Memory B cell (primary cell): ENCODE data around the gene TRIM8.
A peak's percentile ranks its signal among the peaks of the same experiment; 100 is the strongest.

Experiments used
- ATAC-seq: fragments of 150-1000 bp; cut with Tn5 transposase; 2 replicates; pipeline ENCODE4 v1.10.0; 2021; ENCODE audit warnings: low read depth, mild to moderate bottlenecking, moderate library complexity
- DNase-seq, 2 donors: peaks; one replicate each; pipeline ENCODE4 v3.0.0; 2022; ENCODE audit warnings: low spot score in 2 of 2
- H3K27ac Mint-ChIP-seq: one replicate; pipeline ENCODE4 v1.8.0; 2022; ENCODE audit warnings: mild to moderate bottlenecking, moderate library complexity, mixed read lengths
- H3K27me3 Mint-ChIP-seq: one replicate; pipeline ENCODE4 v1.8.0; 2022; ENCODE audit warnings: mixed read lengths
- H3K36me3 Mint-ChIP-seq: one replicate; pipeline ENCODE4 v1.8.0; 2022; ENCODE audit warnings: mild to moderate bottlenecking, mixed read lengths
- H3K4me1 Mint-ChIP-seq: one replicate; pipeline ENCODE4 v1.8.0; 2022; ENCODE audit warnings: mixed read lengths
- H3K4me3 Mint-ChIP-seq: one replicate; pipeline ENCODE4 v1.8.0; 2022; ENCODE audit warnings: mild to moderate bottlenecking, moderate library complexity, mixed read lengths
- H3K9me3 Mint-ChIP-seq: one replicate; pipeline ENCODE4 v1.8.0; 2022; ENCODE audit warnings: mixed read lengths

TRIM8 gene

GRCh38 chr10:102621443-102622325, 22.6 kb upstream of the TRIM8 start:
- ATAC-seq, result no peak
- H3K4me3 Mint-ChIP-seq, result no peak overlapping the region
- peaks cover 18% of the 10 kb centered on the region for H3K36me3 Mint-ChIP-seq
- no peaks in the 10 kb centered on the region for H3K27me3 Mint-ChIP-seq
- H3K4me1 Mint-ChIP-seq, result peaks cover 9% of the 10 kb centered on the region
- no peaks in the 10 kb centered on the region for H3K9me3 Mint-ChIP-seq
- DNase-seq, result no peak
- H3K27ac Mint-ChIP-seq, result no peak overlapping the region

- H3K4me1 Mint-ChIP-seq, result peaks cover 9% of the 10 kb centered on the region
- H3K27ac Mint-ChIP-seq, result no peak overlapping the region
- H3K4me3 Mint-ChIP-seq, result no peak overlapping the region
- no peak for ATAC-seq
- H3K27me3 Mint-ChIP-seq, result no peaks in the 10 kb centered on the region
- H3K9me3 Mint-ChIP-seq, result no peaks in the 10 kb centered on the region
- no peak for DNase-seq
- H3K36me3 Mint-ChIP-seq, result peaks cover 13% of the 10 kb centered on the region
These were observed 20.2 kb upstream of the TRIM8 start for GRCh38 chr10:102624094-102624493.

- Mint-ChIP-seq H3K9me3 (no peaks in the 10 kb centered on the region), H3K36me3 (peaks cover 9% of the 10 kb centered on the region), H3K27me3 (no peaks in the 10 kb centered on the region), H3K4me3 (no peak overlapping the region), H3K4me1 (peaks cover 9% of the 10 kb centered on the region), H3K27ac (peak overlapping the region; percentile 66)
- no peak for ATAC-seq
- no peak for DNase-seq
These were observed 19.3 kb upstream of the TRIM8 start for GRCh38 chr10:102624751-102625645.

GRCh38 chr10:102626026-102626685, 18.1 kb upstream of the TRIM8 start:
- DNase-seq (no peak), ATAC-seq (no peak)
- Mint-ChIP-seq H3K9me3 (no peaks in the 10 kb centered on the region), H3K4me1 (peaks cover 11% of the 10 kb centered on the region), H3K4me3 (no peak overlapping the region), H3K27me3 (no peaks in the 10 kb centered on the region), H3K36me3 (peaks cover 9% of the 10 kb centered on the region), H3K27ac (peak overlapping the region; percentile 58)

GRCh38 chr10:102627291-102627735, 17.0 kb upstream of the TRIM8 start:
- no peak for ATAC-seq
- no peaks in the 10 kb centered on the region for H3K9me3 Mint-ChIP-seq
- DNase-seq, result no peak
- no peak overlapping the region for H3K27ac Mint-ChIP-seq
- no peak overlapping the region for H3K4me3 Mint-ChIP-seq
- H3K36me3 Mint-ChIP-seq, result peaks cover 12% of the 10 kb centered on the region
- H3K27me3 Mint-ChIP-seq, result no peaks in the 10 kb centered on the region
- H3K4me1 Mint-ChIP-seq, result peaks cover 12% of the 10 kb centered on the region

- Mint-ChIP-seq H3K4me1 (peaks cover 16% of the 10 kb centered on the region), H3K27me3 (no peaks in the 10 kb centered on the region), H3K36me3 (peaks cover 12% of the 10 kb centered on the region), H3K4me3 (no peak overlapping the region), H3K27ac (no peak overlapping the region), H3K9me3 (no peaks in the 10 kb centered on the region)
- DNase-seq, result no peak
- no peak for ATAC-seq
These were observed 16.5 kb upstream of the TRIM8 start for GRCh38 chr10:102627736-102628293.

- H3K27me3 Mint-ChIP-seq, result no peaks in the 10 kb centered on the region
- H3K27ac Mint-ChIP-seq, result no peak overlapping the region
- peaks cover 12% of the 10 kb centered on the region for H3K36me3 Mint-ChIP-seq
- no peak for ATAC-seq
- no peak for DNase-seq
- H3K9me3 Mint-ChIP-seq, result no peaks in the 10 kb centered on the region
- H3K4me3 Mint-ChIP-seq, result no peak overlapping the region
- peaks cover 16% of the 10 kb centered on the region for H3K4me1 Mint-ChIP-seq
These were observed 15.8 kb upstream of the TRIM8 start for GRCh38 chr10:102628451-102628911.

- H3K36me3 Mint-ChIP-seq, result peaks cover 11% of the 10 kb centered on the region
- no peaks in the 10 kb centered on the region for H3K27me3 Mint-ChIP-seq
- no peak overlapping the region for H3K27ac Mint-ChIP-seq
- DNase-seq (no peak), ATAC-seq (no peak)
- H3K9me3 Mint-ChIP-seq, result no peaks in the 10 kb centered on the region
- H3K4me3 Mint-ChIP-seq, result no peak overlapping the region
- peaks cover 14% of the 10 kb centered on the region for H3K4me1 Mint-ChIP-seq
These were observed 14.3 kb upstream of the TRIM8 start for GRCh38 chr10:102629661-102630614.

GRCh38 chr10:102630663-102631062, 13.6 kb upstream of the TRIM8 start:
- ATAC-seq, result no peak
- H3K27me3 Mint-ChIP-seq, result no peaks in the 10 kb centered on the region
- peaks cover 15% of the 10 kb centered on the region for H3K4me1 Mint-ChIP-seq
- H3K9me3 Mint-ChIP-seq, result no peaks in the 10 kb centered on the region
- no peak overlapping the region for H3K4me3 Mint-ChIP-seq
- DNase-seq, result no peak
- H3K36me3 Mint-ChIP-seq, result peaks cover 10% of the 10 kb centered on the region
- no peak overlapping the region for H3K27ac Mint-ChIP-seq

GRCh38 chr10:102631525-102632393, 12.5 kb upstream of the TRIM8 start:
- ATAC-seq (no peak), DNase-seq (no peak)
- Mint-ChIP-seq H3K27me3 (no peaks in the 10 kb centered on the region), H3K4me1 (peaks cover 15% of the 10 kb centered on the region), H3K27ac (peak overlapping the region; percentile 18), H3K4me3 (no peak overlapping the region), H3K9me3 (no peaks in the 10 kb centered on the region), H3K36me3 (peaks cover 9% of the 10 kb centered on the region)

GRCh38 chr10:102632394-102633111, 11.7 kb upstream of the TRIM8 start:
- Mint-ChIP-seq H3K4me1 (peaks cover 15% of the 10 kb centered on the region), H3K27ac (peak overlapping the region; percentile 18), H3K4me3 (no peak overlapping the region), H3K27me3 (no peaks in the 10 kb centered on the region), H3K9me3 (no peaks in the 10 kb centered on the region), H3K36me3 (peaks cover 7% of the 10 kb centered on the region)
- ATAC-seq (no peak), DNase-seq (no peak)
